ENCODE results near the gene SUMO3. TPM values are rescaled to one million over a fixed set of nuclear protein-coding genes. Genes with fewer than 3 reads are reported as not detected.

Gene SUMO3
- total and polyA plus RNA-seq, 2 of the 13 experiments (the other 11 are each of a cell fraction or from before 2014, with no cell fraction given), result 51.4 to 92.4 TPM

GRCh38 chr21:44866780-44867179 lies 48.9 kb upstream of the SUMO3 start (continued):
- TF ChIP-seq IKZF5 (CRISPR knock-in tag; IDR thresholded peaks at IDR 0.05) (no peak), ZSCAN21 (CRISPR knock-in tag; IDR thresholded peaks at IDR 0.05; ENCODE audit: borderline replicate concordance) (no peak), BCL6 (CRISPR knock-in tag; IDR thresholded peaks at IDR 0.05) (no peak), HBP1 (CRISPR knock-in tag; IDR thresholded peaks at IDR 0.05; ENCODE audit: low read depth) (0 out of 2 replicates have a peak, but pooled peaks have one; percentile 32), ATF6 (CRISPR knock-in tag; conservative IDR thresholded peaks at IDR 0.05) (no peak), ZBTB34 (CRISPR knock-in tag; IDR thresholded peaks at IDR 0.05) (no peak), FOXA1 (IDR thresholded peaks at IDR 0.05) (no peak), FOXA1 (CRISPR knock-in tag; IDR thresholded peaks at IDR 0.05) (peak; percentile 55; the same call in 1 of the 2 replicates), SIN3B (IDR thresholded peaks at IDR 0.05; ENCODE audit: low read length) (no peak), FOXA3 (CRISPR knock-in tag; IDR thresholded peaks at IDR 0.05) (peak; percentile 58), SP1 (IDR thresholded peaks at IDR 0.05) (no peak), SP1 (CRISPR knock-in tag; IDR thresholded peaks at IDR 0.05) (no peak), POLR2AphosphoS2 (IDR thresholded peaks at IDR 0.05; ENCODE audit: low read depth, low read length) (no peak)
